ENCODE data around the gene LILRB5.
A peak's percentile ranks its signal among the peaks of the same experiment; 100 is the strongest.

The LILRB5 gene

GRCh38 chr19:54268936-54269335, 11.9 kb upstream of the LILRB5 start:
- no peak for TF ChIP-seq CTCF (IDR thresholded peaks at IDR 0.05; ENCODE audit: insufficient read depth, low read depth, low read length, missing control alignments)
- no peak for DNase-seq (ENCODE audit: low read depth)
- no peak overlapping the region for H3K4me3 ChIP-seq (ENCODE audit: low read depth, low read length)

- DNase-seq (ENCODE audit: low read depth), result peak; percentile 76
- TF ChIP-seq CTCF (IDR thresholded peaks at IDR 0.05; ENCODE audit: insufficient read depth, low read depth, low read length, missing control alignments), result peak; percentile 80
- no peak overlapping the region for H3K4me3 ChIP-seq (ENCODE audit: low read depth, low read length)
These were observed 9.1 kb upstream of the LILRB5 start for GRCh38 chr19:54266133-54266532.

- TF ChIP-seq CTCF (IDR thresholded peaks at IDR 0.05; ENCODE audit: insufficient read depth, low read depth, low read length, missing control alignments), result no peak
- H3K4me3 ChIP-seq (ENCODE audit: low read depth, low read length), result no peak overlapping the region
- DNase-seq (ENCODE audit: low read depth), result no peak
These were observed 5.4 kb upstream of the LILRB5 start for GRCh38 chr19:54262470-54262869.

GRCh38 chr19:54262066-54262465, 5.0 kb upstream of the LILRB5 start:
- DNase-seq (ENCODE audit: low read depth), result no peak
- TF ChIP-seq CTCF (IDR thresholded peaks at IDR 0.05; ENCODE audit: insufficient read depth, low read depth, low read length, missing control alignments), result no peak
- no peak overlapping the region for H3K4me3 ChIP-seq (ENCODE audit: low read depth, low read length)

- H3K4me3 ChIP-seq (ENCODE audit: low read depth, low read length), result no peak overlapping the region
- TF ChIP-seq CTCF (IDR thresholded peaks at IDR 0.05; ENCODE audit: insufficient read depth, low read depth, low read length, missing control alignments), result no peak
- DNase-seq (ENCODE audit: low read depth), result no peak
These were observed 590 bp downstream of the LILRB5 start for GRCh38 chr19:54256250-54257115.

- no peak for TF ChIP-seq CTCF (IDR thresholded peaks at IDR 0.05; ENCODE audit: insufficient read depth, low read depth, low read length, missing control alignments)
- DNase-seq (ENCODE audit: low read depth), result no peak
- no peak overlapping the region for H3K4me3 ChIP-seq (ENCODE audit: low read depth, low read length)
These were observed 1.8 kb downstream of the LILRB5 start for GRCh38 chr19:54255105-54255775.
